AG04449 (cell line): ENCODE results near the gene CFAP74.

Experiments
- CTCF ChIA-PET: fragments of 350-600 bp; formaldehyde crosslinking; extraction: SDS; loops from one replicate; lab custom pipeline; 2021; ENCODE audit warnings: antibody characterized with exemption; lab: Yijun Ruan, JAX
- POLR2A ChIA-PET: fragments of 400-600, 350-600 bp; formaldehyde crosslinking; extraction: SDS; loops from one replicate; lab custom pipeline; 2020; ENCODE audit warnings: antibody characterized with exemption, inconsistent platforms; lab: Yijun Ruan, JAX
- DNase-seq: peaks from one replicate; pipeline ENCODE4 v3.0.0-alpha.2; 2010; ENCODE audit warnings: low read depth, low spot score
- H3K4me3 ChIP-seq: 2 replicates; pipeline ENCODE4 v1.5.1; 2011; ENCODE audit warnings: low read depth, mild to moderate bottlenecking, control low read depth, low read length
- TF ChIP-seq, protein P1 (sequence below): IDR thresholded peaks from one replicate; pipeline ENCODE4 v1.5.1; 2011; ENCODE audit warnings: mild to moderate bottlenecking, moderate library complexity, low read length, control low read depth, inconsistent platforms; ENCODE audit not compliant: insufficient read depth; ENCODE audit errors: missing control alignments

CFAP74 gene

DNA sequence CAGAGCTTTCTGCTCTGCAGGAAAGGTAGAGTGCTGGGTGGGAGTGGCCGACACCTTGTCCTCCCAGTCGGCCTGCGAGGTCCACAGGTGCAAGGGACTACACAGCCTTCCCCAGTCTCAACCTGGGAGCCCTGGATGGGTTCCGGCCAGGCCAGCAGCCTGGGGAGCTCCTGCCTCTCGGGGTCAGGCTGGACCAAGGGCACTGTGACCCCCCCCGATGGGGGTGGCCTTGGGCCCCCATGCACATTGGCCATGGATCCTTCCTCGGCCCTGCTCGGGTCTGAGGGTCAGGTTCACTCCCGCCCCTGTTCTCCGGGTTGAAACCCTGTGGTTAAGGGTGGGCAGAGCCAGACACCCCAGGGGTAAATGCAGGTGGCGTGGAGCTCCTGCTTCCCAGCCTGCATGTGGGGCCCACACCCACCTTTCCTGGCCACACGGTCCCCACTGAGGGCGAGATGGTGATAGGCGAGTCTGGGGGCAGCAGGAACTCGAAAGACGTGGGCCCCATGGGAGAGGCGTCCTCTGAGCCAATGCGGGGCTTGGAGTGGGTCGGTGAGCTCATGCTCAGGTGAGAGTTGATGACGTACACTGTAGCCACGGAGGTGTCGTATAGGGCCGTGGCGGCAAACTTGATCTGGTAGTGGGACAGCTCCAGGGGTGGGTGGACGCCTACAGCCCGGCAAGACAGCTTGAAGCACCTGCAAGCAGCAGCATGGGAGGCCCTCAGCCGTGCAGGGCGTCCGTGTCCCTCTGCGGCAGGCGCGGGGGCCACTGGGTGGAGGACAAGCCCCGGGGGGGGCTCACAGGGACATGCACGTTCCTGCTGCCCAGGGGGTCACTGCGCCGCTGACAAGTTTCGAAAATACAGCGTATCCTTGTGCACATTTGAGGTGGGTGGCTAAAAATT is 73.7 kb downstream of the CFAP74 start:
- TF ChIP-seq, protein P1, sequence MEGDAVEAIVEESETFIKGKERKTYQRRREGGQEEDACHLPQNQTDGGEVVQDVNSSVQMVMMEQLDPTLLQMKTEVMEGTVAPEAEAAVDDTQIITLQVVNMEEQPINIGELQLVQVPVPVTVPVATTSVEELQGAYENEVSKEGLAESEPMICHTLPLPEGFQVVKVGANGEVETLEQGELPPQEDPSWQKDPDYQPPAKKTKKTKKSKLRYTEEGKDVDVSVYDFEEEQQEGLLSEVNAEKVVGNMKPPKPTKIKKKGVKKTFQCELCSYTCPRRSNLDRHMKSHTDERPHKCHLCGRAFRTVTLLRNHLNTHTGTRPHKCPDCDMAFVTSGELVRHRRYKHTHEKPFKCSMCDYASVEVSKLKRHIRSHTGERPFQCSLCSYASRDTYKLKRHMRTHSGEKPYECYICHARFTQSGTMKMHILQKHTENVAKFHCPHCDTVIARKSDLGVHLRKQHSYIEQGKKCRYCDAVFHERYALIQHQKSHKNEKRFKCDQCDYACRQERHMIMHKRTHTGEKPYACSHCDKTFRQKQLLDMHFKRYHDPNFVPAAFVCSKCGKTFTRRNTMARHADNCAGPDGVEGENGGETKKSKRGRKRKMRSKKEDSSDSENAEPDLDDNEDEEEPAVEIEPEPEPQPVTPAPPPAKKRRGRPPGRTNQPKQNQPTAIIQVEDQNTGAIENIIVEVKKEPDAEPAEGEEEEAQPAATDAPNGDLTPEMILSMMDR: no peak
- H3K4me3 ChIP-seq: no peak overlapping the region
- CTCF ChIA-PET: interaction anchor here (0.9 to 1.3 kb wide), 4 partner anchors 11 to 115 kb away, joined by 3 to 5 read pairs (median 4); no protein-coding TSS in a partner anchor
- no peak for DNase-seq
- POLR2A ChIA-PET: no interaction called here

DNA sequence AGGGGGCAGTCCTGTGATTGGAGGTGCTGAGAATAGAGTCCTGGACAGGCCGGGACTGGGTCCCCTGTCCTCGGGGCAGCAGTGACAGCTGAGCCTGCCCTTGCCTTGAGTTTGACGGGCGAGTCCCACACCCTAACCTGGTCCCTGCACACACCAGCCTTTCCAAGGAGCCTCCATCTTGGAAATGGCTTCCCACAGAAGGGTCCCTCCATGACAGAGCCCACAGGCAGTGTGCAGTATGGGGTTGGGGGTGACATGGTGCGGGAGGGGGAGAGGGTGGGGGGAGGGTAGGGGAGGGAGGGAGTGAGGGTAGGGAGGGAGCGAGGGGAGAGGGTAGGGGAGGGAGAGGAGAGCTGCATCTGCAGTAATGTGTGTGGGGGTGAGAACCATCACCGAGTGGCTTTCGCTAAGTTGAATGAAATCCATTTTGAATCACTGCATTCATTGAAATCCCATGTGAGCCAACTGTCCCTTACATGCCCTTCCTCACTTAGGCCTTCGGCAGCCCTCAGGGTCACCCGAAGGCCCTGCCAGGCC is 74.4 kb downstream of the CFAP74 start:
- TF ChIP-seq, protein P1: no peak
- H3K4me3 ChIP-seq: no peak overlapping the region
- DNase-seq: no peak
- ChIA-PET CTCF (interaction anchor here (1.3 kb wide), 2 partner anchors 15 to 116 kb away, joined by 3 to 4 read pairs; no protein-coding TSS in a partner anchor), POLR2A (no interaction called here)

DNA sequence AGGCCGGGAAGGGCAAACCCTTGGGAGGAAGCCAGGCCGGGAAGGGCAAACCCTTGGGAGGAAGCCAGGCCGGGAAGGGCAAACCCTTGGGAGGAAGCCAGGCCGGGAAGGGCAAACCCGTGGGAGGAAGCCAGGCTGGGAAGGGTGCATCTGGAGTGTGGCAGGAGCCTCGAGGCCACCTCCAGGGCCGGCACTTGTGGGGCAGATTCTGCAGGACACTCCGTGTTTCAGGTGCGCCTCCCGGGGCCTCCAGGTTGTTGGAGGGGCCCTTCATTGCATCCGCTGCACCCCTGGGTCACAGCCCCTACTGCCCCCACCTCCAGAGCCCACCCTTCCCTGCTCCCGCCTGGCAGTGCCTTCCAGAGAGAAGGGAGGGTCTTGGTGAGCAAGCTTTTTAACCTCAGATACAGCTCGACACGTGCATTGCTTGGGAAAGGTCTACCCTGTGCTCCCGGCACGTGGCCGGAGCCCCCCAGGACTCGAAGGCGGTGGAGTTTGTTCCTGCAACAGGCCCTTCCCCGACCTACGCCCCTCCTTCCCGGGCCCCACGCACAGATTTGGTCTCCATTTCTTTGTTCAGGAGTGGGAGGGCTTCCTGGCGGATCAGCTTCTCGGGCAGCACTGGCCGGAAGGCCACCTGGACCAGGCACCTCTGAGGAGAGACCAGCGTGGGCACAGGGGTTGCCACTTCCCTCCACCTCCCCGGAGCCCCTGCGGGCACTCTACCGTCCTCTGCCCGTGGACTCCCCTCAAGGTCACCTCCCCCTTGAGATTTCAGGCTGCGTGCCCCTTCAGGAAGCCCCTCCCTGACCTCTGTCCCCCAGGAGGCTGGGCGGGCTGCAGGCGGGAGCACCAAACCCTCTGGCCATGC is 75.1 kb downstream of the CFAP74 start:
- H3K4me3 ChIP-seq: no peak overlapping the region
- no peak for DNase-seq
- POLR2A ChIA-PET: no interaction called here
- CTCF ChIA-PET: interaction anchor here (1.3 kb wide), 1 partner anchor 116 kb away, joined by 3 read pairs; no protein-coding TSS in a partner anchor
- TF ChIP-seq, protein P1: no peak

DNA sequence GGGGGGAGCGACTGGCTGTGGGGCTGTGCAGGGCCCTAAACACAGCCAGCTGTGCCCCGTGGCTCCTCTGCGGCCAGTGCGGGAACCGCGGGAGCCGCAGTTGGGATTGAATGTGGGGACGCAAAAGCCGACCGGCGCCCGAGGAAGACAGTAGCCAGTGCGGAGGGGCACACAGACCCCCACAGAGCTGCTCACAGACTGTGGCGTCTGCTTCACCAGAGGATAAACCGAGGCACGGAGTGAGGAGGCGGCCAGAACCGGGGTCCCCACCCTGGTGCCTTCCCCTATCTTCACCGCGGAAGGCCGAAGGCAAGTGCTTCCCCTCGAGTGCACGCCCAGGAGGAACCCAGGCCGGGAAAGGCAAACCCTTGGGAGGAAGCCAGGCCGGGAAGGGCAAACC is 75.8 kb downstream of the CFAP74 start:
- no peak for DNase-seq
- POLR2A ChIA-PET: no interaction called here
- no peak overlapping the region for H3K4me3 ChIP-seq
- TF ChIP-seq, protein P1: no peak
- CTCF ChIA-PET: no interaction called here

DNA sequence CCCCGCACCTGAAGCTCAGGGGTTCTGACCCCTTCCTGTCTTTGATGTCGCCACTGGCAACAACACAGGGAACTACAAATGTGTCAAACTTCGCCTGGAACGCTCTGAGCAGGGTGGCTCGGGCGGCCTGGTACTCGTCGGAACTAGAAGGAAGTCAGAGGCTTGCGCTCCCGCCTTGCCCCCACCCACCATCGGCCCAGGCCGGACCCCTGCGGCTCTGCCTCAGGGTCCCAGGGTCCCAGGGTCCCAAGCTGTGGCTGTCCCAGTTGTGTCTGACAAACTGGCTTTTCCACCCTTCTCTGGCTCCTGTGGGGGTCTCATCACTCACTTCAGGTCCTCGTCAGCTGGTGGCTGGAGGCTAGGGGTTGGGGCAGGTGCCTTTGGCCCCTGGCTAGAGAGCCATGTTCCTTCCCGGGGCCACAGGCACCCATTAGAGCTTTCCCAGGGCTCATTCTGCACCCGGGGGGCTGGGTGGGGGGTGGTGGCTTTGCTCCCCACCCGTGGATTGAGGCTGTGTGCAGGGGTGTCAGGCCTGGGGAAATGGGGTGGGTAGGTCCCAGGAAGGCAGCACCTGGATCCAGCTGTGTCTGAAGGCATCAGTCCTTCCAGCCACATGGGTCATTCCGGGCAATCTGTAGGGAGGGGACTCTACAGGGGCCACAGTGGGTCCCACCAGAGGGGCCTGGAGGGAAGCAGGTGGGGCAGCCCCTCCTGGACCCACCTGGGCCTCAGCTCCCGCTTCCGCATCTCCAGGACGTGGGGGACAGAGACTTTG is 76.5 kb downstream of the CFAP74 start:
- TF ChIP-seq, protein P1: no peak
- H3K4me3 ChIP-seq: no peak overlapping the region
- DNase-seq: no peak
- CTCF ChIA-PET: no interaction called here
- POLR2A ChIA-PET: no interaction called here
